HG03439 (cell line): ENCODE results near the gene LGSN.
"Not testable (repeated sequence)": the region's sequence is repeated elsewhere in the genome, so short reads cannot be mapped to it uniquely, and the experiment has no call there.

Source experiments
- ATAC-seq: cut with Tn5 transposase; IDR thresholded peaks from one replicate; pipeline ENCODE4 v1.9.1; 2021; ENCODE audit warnings: mild to moderate bottlenecking, moderate library complexity; ENCODE audit not compliant: unreplicated experiment

The LGSN gene

GRCh38 chr6:63319939-63320338, at the start of gene LGSN:
LGSN (minus strand) TSS chr6:63319983; CDS start chr6:63319943, 40 bp downstream.
- ATAC-seq: no peak

- no peak for ATAC-seq
Observed at GRCh38 chr6:63368347-63368746, 48.6 kb upstream of the LGSN start.

- ATAC-seq: not testable (repeated sequence)
Observed at GRCh38 chr6:63362500-63363120, 42.8 kb upstream of the LGSN start.

- not testable (repeated sequence) for ATAC-seq
Observed at GRCh38 chr6:63357384-63357783, 37.6 kb upstream of the LGSN start.

- no peak for ATAC-seq
Observed at GRCh38 chr6:63355632-63356031, 35.8 kb upstream of the LGSN start.

- peak; percentile 5 for ATAC-seq
Observed at GRCh38 chr6:63353286-63353630, 33.5 kb upstream of the LGSN start.

GRCh38 chr6:63352544-63353285, 32.9 kb upstream of the LGSN start:
- peak; percentile 93 for ATAC-seq

GRCh38 chr6:63352069-63352543, 32.3 kb upstream of the LGSN start:
- no peak for ATAC-seq

GRCh38 chr6:63349401-63349800, 29.6 kb upstream of the LGSN start:
- ATAC-seq: no peak

- no peak for ATAC-seq
Observed at GRCh38 chr6:63348836-63349235, 29.1 kb upstream of the LGSN start.

GRCh38 chr6:63347599-63347998, 27.8 kb upstream of the LGSN start:
- no peak for ATAC-seq

- ATAC-seq: no peak
Observed at GRCh38 chr6:63346217-63346835, 26.5 kb upstream of the LGSN start.

GRCh38 chr6:63340351-63340750, 20.6 kb upstream of the LGSN start:
- ATAC-seq: no peak

GRCh38 chr6:63334652-63335051, 14.9 kb upstream of the LGSN start:
- ATAC-seq: not testable (repeated sequence)

GRCh38 chr6:63333440-63333839, 13.7 kb upstream of the LGSN start:
- ATAC-seq: no peak

- not testable (repeated sequence) for ATAC-seq
Observed at GRCh38 chr6:63326630-63327029, 6.8 kb upstream of the LGSN start.

- no peak for ATAC-seq
Observed at GRCh38 chr6:63322981-63323380, 3.2 kb upstream of the LGSN start.

- no peak for ATAC-seq
Observed at GRCh38 chr6:63321821-63322220, 2.0 kb upstream of the LGSN start.

GRCh38 chr6:63317641-63318040, 2.1 kb downstream of the LGSN start:
- no peak for ATAC-seq

GRCh38 chr6:63316113-63316512, 3.7 kb downstream of the LGSN start:
- no peak for ATAC-seq

GRCh38 chr6:63313111-63313510, 6.7 kb downstream of the LGSN start:
- ATAC-seq: no peak
